CD4-positive, alpha-beta T cell treated with Interleukin-2 at 100 ng/mL for 4 hours (primary cell): Measurements from ENCODE around the gene UBN1.

Experiments used
- DNase-seq: peaks from one replicate; pipeline ENCODE4 v3.0.0-alpha.2; 2020; ENCODE audit warnings: low spot score

UBN1 gene, protein sequence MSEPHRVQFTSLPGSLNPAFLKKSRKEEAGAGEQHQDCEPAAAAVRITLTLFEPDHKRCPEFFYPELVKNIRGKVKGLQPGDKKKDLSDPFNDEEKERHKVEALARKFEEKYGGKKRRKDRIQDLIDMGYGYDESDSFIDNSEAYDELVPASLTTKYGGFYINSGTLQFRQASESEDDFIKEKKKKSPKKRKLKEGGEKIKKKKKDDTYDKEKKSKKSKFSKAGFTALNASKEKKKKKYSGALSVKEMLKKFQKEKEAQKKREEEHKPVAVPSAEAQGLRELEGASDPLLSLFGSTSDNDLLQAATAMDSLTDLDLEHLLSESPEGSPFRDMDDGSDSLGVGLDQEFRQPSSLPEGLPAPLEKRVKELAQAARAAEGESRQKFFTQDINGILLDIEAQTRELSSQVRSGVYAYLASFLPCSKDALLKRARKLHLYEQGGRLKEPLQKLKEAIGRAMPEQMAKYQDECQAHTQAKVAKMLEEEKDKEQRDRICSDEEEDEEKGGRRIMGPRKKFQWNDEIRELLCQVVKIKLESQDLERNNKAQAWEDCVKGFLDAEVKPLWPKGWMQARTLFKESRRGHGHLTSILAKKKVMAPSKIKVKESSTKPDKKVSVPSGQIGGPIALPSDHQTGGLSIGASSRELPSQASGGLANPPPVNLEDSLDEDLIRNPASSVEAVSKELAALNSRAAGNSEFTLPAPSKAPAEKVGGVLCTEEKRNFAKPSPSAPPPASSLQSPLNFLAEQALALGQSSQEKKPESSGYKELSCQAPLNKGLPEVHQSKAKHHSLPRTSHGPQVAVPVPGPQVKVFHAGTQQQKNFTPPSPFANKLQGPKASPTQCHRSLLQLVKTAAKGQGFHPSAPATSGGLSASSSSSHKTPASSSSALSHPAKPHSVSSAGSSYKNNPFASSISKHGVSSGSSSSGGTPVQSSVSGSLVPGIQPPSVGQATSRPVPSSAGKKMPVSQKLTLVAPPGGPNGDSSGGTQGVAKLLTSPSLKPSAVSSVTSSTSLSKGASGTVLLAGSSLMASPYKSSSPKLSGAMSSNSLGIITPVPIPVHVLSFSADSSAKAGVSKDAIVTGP (N-terminal part only)

DNA sequence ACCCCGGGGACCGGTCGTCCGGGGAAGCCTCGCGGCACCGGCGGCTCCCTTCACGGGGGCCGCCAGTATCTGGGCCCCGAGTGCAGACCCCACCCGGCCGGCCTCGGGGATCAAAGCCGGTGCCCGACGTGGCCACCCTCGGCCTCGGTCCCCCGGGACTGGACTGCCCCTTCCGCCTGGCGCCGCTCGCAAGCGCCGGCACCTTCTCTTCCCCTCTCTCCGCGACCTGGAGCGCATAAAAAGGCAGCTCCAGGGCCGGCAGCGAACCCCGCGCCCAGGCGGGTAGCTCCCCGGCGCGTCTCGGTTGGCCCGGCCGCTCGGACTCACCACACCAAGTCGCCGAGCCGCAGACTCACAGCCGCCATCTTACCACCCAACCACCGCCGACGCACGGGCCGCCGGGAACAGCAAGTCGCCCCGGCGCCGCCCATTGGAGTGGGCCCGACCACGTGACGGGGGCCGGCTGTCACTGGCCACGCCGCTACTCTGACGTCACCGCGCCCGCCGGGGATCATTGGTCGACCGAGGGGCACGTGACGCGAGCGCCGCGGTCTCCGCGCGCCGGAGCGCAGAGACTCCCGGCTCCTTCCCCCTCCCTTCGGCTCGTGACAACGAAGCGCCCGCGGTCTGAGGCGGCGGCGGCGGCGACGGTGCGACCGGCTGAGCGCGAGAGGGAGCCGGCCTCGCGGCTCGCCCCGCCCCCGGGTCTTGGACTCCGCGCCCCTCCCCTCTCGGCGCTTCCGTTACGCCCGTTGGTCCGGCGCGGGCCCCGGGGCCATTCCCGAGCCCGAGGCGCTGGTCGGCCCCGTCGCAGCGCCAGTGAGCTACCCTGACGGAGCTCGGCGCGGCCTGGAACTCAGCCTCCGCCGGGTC, at the start of gene UBN1, which contains the start of gene GLYR1:
Gene UBN1, plus strand, starts transcription at position 581 of the 873 bp plus-strand sequence. CDS start 5,437 bp downstream, outside the sequence.
Gene GLYR1, minus strand, starts transcription at position 388 of the 873 bp plus-strand sequence. Its CDS starts 23 bp downstream, at position 365.
- peak; percentile 98 for DNase-seq

DNA sequence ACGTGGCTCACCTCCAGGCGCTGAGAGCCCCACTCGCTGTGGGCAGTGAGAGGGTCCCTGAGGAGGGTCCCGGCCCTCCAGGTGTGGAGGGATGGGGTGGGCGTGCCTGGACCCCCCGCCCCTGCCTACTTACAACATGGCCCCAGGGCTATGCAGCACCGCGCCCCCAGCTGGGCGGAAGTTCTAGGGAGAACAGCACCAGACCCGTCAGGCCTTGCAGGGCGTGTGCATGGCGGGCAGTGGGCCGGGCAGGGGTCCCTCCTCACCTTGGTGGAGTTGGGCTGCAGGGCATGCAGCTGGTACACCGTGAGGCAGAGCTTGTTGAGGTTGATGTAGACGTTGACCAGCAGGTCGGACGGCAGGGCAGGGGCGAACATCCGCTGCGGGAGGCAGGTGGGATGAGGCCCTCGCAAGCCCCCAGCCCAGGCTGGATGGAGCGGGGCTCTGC, 49.5 kb upstream of the UBN1 start:
- DNase-seq, result no peak

DNA sequence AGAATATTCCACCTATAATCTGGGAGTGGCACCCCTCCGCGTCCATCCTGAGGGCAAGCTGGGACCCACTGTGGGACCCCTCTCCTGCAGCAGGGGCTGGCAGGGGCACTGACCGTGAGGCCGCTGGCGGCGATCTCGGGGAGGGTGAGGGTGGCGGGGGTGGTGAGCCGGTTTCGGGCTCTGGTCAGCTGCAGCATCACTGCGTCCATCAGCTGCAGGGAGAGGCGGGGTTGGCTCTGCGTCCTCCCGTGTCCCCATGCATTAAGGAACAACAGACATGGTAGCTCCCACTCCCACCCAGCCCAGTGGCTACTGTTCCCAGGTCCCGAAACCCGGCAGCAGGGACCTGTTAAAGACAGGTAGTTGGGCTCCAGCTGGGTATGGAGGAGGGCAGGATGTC, 48.8 kb upstream of the UBN1 start:
- no peak for DNase-seq

DNA sequence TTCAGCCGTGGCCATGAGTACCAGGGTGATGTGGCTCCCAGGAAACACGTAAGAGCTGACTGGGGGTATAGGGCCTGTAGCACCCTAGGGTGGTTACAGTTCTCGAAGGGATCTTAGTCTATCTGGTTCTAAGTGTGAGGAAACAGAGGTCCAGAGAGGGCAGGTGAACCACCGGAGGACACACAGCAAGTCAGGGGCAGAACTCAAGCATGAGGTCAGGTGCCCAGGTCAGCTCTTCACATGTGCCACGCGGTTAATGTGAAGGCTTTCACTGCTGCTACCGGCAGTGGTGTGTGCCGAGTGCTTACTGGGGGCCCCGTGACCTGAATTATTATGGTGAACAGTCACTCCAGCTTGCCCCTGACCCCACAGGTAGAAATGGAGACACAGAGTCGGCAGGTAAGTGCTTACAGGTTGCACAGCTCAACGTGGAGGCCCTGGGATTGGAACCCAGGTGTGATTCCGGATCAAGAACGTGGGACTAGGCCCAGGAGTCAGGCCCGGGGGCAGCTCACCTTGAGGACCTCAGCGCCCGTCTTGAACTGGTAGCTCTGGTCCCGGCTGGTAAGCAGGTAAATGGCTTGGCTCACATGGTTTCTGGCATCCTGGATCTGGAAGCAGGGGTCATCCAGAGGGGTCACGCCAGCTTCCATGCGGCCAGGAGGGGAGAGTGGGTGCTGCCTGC, 48.0 kb upstream of the UBN1 start:
- DNase-seq, result no peak

DNA sequence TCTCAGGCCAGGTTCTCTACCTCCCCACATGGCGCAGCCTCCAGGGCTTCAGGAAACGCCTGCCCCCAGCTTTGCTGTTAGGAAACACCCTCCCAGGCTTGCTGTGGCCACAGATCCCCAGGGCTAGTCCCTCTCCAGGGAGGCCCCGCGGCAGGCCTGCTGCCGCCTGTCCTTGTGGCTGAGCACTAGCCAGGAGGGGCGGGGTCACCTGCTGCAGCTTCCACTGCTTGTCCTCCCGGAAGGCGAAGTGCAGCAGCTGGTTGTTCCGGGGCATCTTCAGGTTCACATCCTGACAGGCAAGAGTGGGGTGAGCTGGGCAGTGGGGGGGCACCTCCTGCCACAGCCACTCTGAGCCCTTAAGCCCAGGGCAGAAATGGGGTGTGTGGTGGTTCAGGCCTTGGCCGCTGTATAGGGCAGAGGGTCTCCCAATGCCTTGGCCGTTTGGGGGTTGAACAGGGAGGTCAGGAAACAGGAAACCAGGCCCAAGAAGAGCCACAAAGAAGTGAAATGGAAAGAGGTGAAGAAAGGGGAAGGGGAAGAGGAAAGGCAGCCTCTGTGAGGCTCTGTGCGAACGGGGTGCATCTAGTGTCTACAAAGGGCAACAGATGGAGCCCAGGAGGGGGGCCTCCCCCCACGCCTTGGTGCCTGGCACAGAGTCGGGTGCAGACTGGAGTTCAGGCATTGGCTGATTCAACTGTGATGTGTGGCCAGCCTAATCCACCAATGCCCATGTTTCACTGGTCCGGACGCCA, 46.8 kb upstream of the UBN1 start:
- no peak for DNase-seq

DNA sequence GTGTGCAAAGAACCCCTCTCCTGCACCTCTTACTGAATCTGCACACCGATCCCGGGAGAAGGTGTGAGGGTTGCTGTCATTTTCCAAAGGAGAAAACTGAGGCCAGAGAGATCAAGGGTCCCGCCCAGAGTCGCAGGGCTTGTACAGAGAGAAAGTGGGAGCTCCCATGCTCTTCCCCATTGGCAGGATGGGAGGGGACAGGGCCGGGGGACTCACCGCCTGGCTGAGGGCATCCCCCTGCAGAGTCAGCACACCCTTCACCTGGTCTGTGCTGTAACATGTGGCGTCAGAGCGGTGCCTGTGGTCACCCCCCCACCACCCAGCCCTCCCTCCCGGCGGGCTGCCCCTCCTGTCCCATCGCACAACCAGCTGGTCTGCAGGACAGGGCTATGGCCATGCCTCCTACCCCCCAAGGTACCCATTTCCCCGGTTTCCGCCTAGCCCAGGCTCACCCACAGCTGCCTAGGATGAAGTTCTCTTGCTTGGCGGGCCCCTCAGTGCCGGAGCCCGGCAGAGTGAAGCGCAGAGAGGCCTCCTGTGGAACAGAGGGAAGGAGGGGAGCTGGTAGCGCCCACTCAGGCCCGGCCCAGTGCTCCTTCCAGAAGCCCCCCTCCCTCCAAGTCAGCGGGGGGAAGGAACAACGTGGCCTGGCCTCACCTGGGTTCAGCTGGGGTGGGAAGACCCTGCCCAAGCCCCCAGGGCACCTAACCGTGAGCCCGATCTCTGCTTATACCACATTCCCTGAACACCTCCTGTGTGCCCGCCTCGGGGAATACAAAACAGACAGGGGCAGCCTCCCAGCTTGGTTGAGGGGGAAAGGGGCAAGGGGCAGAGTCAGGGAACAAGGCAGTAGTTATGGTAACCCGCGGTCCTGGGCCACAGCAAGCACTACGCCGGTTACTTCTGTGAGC, 46.0 kb upstream of the UBN1 start:
- no peak for DNase-seq

DNA sequence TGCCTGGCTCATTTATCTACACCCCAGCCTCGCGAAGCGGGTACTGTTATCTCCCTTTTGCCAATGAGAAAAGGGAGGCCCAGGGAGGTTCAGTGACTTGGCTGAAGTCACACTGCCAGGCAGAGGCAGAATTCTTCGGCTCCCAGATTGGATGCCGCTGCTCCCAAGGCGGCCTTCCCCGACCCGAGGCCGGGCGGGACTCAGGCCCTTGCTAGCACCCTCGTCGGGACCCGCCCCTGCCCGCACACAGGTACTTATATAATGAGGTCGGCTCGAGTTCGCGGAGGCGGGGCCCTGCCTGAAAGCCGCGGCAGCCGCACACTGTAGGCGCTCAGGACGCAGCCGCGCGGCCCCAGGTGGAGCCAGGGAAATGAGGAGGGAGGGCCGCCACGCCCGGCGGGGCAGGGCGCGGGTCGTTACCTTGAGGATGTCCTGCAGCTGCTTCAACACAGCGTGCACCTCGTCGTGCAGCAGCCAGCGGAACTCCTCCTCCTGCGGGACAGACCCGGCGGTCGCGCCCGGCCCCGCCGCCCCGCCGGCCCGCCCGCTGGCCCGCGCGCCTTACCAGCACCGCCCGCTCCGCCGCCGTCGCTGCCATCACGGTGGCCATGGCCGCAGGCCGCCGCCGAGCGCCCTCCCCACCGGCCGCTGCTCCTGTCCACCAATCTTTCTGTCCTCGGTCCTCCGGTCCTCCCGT, 45.2 kb upstream of the UBN1 start, which contains the start of gene ROGDI:
Gene ROGDI, minus strand, starts transcription at position 672 of the 697 bp plus-strand sequence. Its CDS starts 62 bp downstream, at position 610.
- DNase-seq, result peak; percentile 85

DNA sequence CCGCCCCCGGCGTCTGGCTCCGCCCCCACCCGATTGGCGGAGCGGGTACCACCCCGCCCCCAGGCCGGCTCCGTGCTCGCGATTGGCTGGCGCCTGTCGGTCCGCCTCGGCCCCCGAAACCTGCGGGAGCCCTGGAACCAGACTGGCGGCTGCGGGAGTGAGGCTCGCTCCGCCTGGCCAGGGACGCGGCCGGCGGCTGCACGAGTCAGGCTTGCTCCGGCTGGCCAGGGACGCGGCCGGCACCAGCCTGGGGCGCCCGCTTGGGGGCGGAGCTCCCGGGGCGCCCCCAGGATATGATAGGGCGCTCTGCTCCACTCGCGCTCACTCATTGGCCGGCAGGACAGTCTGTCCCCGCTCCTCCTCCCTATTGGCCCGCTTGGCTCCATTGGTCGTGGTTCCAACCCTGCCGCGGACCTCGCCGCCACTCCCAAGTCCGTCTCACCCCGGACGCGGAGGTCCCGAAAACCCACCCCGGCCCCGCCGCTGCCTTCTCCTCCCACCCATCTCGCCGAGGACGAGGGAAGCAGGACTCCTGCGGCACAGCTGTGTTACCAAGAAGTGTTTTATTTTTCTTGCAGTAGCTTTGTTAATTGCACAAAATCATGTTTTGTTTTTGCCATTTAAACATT, 44.5 kb upstream of the UBN1 start:
- peak; percentile 87 for DNase-seq

DNA sequence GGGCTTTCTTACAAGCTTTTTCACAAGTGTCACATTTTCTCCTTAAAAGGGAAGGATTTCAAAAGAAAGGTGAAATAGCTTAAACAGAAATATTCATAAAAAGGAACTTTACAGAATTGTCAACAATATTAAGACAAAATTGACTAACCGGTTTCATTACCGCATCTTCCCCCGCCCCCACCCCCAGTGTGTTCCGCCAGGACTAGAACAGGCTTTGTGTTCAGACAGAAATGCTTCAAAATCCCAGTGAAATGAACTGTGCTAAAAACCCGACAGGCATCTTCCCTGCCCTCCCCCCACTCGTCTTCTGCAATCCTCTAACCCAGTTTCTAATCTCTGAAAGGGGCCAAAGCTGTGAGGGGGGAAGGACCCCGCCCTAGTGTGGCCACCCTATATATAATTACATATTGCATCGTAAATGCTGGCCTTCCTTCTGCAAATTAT, 43.9 kb upstream of the UBN1 start:
- DNase-seq, result no peak

DNA sequence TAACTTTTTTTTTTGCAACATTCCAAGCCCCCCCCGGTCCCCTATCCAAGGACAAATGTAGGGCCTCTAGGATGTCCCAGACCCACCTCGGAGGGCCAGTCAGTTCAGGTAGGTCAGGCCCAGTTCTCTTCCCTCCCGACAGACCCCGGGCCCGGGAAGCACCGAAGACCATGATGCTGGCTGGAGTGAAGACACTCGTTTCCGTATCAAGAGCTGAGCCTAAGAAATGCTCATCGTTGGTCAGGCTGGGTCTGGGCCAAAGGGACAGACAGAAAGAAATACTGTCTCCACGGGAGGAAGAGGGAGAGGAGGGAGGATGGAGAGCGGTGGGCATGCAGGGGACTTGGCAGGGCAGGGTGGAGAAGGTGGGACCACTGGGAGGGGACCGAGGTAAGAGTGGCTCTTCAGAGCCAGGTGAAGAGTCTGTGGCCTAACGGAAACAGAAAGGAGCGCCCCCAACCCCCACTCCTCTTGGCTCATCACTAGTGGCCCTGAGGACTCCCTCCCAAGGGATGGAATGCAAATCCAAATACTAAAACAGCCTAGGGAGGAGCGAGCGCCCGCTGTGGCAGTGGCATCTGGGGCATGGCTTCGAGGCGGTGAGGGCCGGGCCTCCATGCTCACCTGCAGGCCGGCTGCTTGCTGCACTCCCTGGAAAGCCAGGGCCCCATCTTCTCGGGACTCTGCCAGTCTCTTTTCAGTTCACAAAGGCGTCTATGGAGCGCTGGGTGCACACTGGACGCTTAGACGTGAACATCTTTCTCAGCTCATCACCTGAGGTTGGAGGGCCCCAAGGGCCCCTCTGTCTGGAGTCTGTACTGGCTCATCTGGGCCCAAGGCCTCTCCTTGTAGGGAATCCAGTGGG, 43.2 kb upstream of the UBN1 start:
- DNase-seq, result no peak

DNA sequence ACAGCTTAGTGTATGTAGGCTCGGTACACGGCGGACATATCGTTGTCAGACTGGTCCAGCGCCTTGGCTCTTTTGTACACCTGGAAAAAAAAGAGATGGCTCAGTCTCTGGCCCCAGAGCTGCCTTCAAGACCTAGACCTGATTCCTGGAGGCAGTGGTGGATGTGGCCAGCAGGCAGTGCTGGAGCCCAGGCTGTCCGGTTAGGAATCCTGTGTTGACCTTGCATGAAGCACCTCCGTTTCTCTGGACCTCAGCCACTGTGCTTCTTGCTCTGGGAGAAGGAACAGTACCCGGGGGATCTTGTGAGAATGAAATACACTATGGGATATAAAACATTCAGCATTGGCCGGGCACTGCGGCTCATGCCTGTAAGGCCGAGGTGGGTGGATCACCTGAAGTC, 42.0 kb upstream of the UBN1 start:
- DNase-seq, result no peak

DNA sequence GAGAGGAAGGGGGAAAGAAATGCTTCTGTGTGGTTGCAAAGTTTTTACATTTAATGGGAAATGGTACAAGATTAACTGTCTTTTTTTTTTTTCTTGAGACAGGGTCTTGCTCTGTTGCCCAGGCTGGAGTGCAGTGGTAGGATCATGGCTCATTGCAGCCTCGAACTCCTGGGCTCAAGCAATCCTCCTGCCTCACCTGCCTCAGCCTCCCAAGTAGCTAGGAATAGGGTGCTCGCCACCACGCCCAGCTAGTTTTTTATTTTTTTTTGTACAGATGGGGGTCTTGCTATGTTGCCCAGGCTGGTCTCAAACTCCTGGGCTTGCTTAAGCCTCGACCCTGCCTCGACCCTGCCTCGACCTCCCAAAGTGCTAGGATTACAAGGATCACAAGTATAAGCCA, 41.0 kb upstream of the UBN1 start:
- DNase-seq, result no peak

DNA sequence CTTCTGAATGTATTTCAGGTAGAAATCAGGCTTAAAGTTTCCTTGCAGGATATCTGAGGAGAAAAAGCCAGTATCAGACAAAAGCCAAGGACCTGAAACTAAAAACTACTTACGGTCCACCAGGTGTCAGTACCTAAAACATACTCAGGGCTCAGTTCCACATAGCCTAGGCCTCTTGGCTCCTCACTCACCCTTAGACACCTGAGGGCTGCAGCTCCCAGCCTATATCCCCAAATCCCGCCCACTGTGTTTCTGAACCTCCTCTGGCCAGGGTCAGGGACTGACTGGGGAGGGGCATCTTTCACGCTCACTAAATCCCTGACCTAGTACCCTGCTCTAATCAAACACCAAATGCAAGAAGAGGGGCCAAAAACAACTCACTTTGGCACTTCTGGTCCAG, 36.0 kb upstream of the UBN1 start:
- no peak for DNase-seq

DNA sequence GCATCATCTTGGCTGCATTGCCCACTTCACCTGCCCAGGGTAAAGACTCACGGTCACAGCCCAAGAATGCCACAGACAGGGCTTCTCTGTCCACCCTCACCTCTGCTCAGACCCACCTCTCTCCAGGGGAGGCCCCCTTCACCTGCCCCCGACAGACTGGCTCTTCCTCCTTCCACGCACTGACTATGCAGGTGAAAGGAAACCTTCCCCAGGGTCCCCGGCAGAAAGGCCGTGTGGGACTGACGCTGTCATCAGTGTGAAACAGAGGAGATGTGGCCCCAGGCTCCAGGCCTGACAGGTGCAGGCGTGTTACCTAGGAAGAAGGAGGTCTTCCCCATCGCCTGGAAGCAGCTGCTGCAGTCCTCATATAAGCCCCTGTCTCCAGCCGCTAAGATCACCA, 35.5 kb upstream of the UBN1 start:
- no peak for DNase-seq

DNA sequence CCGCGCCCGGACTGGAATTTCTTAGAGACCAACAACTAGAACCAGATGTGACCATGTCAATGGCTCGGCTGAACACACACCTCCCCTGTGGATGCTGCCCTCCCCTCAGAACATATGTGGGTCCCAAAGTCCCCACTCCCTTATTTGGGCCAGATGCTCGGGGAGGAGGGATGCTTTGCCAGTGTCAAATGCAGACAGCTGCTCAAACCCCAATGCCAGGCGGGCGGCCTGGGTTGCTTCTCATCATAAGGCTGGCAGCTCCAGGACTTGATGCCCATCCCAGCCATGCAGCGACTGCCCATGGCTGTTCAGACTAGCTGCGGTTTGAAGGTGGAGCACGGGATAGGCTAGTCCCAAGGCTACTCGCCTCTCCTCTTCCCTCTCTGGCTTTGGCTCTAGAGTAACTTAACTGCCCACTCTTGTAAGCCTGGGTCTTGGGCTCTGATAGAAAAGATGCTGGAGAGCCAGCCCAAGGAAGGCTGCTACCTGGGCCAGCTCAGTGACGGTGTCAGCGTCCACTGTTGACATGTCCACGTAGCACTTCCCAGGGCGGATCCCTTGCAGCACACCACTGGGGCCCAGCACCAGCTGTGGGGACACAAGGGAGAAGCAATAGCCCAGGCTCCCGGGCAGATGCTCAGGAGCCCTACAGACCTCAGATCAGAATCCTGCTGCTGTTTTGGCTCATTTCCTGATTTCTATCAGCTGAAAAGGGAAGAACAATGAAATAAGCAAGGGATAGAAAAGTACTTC, 33.9 kb upstream of the UBN1 start:
- DNase-seq, result no peak

DNA sequence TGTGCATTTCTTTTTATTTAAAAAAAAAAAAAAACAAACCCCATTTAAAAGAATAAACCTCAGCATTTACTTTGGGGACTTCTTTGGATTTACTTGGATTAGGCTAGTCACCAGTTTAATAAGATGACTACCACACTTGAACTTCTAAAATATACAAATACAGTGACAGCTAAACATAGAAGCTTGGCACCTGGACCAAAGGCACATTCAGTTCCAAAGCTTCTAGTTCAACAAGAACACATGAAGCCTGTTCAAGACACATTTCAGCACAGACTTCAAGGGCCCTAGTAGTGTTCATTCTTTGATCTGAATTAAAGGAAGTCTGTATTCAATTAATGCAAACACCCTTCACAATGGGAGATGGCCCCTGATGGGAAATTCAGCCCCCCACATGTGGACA, 33.2 kb upstream of the UBN1 start:
- DNase-seq, result no peak
